K562 (cell line): Measurements from ENCODE around the gene UBE2O. TPM values are rescaled to one million over a fixed set of nuclear protein-coding genes. Genes with fewer than 3 reads are reported as not detected.
A peak's percentile ranks its signal among the peaks of the same experiment; 100 is the strongest.

Experiments
- BACH1 ChIP-seq: fragments of 200-800 bp; sonication (Bioruptor generic); IDR thresholded peaks from 2 replicates; pipeline ENCODE4 v1.6.1; 2016; ENCODE audit warnings: missing genetic modification characterization, missing compliant biosample characterization
- CEBPB ChIP-seq: fragments of 450-650 bp; IDR thresholded peaks from 2 replicates; pipeline ENCODE4 v1.6.1; 2016; ENCODE audit warnings: missing genetic modification characterization, missing compliant biosample characterization
- DPF2 ChIP-seq: fragments of 450-650 bp; IDR thresholded peaks from 2 replicates; pipeline ENCODE4 v1.6.1; 2016
- HDAC1 ChIP-seq, 2 experiments: fragments of 450-650 bp; IDR thresholded peaks; 2 replicates each; pipeline ENCODE4 v1.6.1; 2016 to 2017; ENCODE audit warnings: inconsistent platforms in 1 of 2, mild to moderate bottlenecking in 1 of 2, moderate library complexity in 1 of 2
- LEF1 ChIP-seq: fragments of 450-650 bp; IDR thresholded peaks from 2 replicates; pipeline ENCODE4 v1.6.1; 2016; ENCODE audit warnings: mild to moderate bottlenecking
- MAFK ChIP-seq: IDR thresholded peaks from 2 replicates; pipeline ENCODE4 v1.6.1; 2011; ENCODE audit warnings: low read length, improper control_type of control experiment
- MIER1 ChIP-seq: fragments of 450-650 bp; IDR thresholded peaks from 2 replicates; pipeline ENCODE4 v1.6.1; 2016; ENCODE audit warnings: antibody characterized with exemption, mild to moderate bottlenecking, low read depth
- RCOR1 ChIP-seq, 2 experiments: IDR thresholded peaks; 2 replicates each; pipeline ENCODE4 v1.6.1; 2012; ENCODE audit warnings: low read depth in 2 of 2, low read length in 2 of 2, borderline replicate concordance in 1 of 2, improper control_type of control experiment in 1 of 2
- SMAD4 ChIP-seq: fragments of 250-450 bp; sonication (Bioruptor Pico); conservative IDR thresholded peaks from 2 replicates; pipeline ENCODE4 v1.8.0; 2021; ENCODE audit warnings: inconsistent platforms, mild to moderate bottlenecking, moderate library complexity
- SMARCC2 ChIP-seq: fragments of 450-650 bp; IDR thresholded peaks from 2 replicates; pipeline ENCODE4 v1.6.1; 2017; ENCODE audit warnings: antibody characterized with exemption, moderate library complexity, mild to moderate bottlenecking, low read depth
- TAL1 ChIP-seq: fragments of 450-650 bp; IDR thresholded peaks from 2 replicates; pipeline ENCODE4 v1.6.1; 2016; ENCODE audit warnings: mild to moderate bottlenecking
- ZBTB1 ChIP-seq: sonication (generic); formaldehyde crosslinking; IDR thresholded peaks from 2 replicates; pipeline ENCODE4 v1.8.1; 2023; ENCODE audit warnings: missing genetic modification reagents, low read depth, mild to moderate bottlenecking, borderline replicate concordance
- polyA plus RNA-seq, 8 experiments: library from polyadenylated mRNA; depleted of rRNA in 4 of 8; stranded (reverse) in 5 of 8; unstranded in 3 of 8; fragments of >200 nt; fragmentation: Nextera tagmentation in 2 of 8; fragmentation: Illumina TruSeq in 1 of 8; extraction: Ambion mirVana in 2 of 8; extraction: Trizol in 1 of 8; gene quantifications; 2 replicates each; pipeline versions ENCODE4 v1.2.1 to v1.2.3, GENCODE V29; 2011 to 2014; ENCODE audit warnings: inconsistent platforms in 1 of 8, missing spikeins in 1 of 8
- total RNA-seq, 7 experiments: library from RNA; depleted of rRNA in 6 of 7; stranded (reverse); fragments of >200 nt in 6 of 7; fragmentation: Illumina TruSeq in 2 of 7; extraction: Trizol in 2 of 7; gene quantifications; 2 replicates each; pipeline versions ENCODE4 v1.2.1 to v1.2.3, GENCODE V29; 2011 to 2021; ENCODE audit warnings: low replicate concordance in 1 of 7
- TF ChIP-seq, protein P1 (sequence below): IDR thresholded peaks from 2 replicates; pipeline ENCODE4 v1.6.1; 2012; ENCODE audit warnings: low read depth, low read length, improper control_type of control experiment, borderline replicate concordance
- TF ChIP-seq, protein P2 (sequence below): fragments of 450-650 bp; IDR thresholded peaks from 2 replicates; pipeline ENCODE4 v1.6.1; 2017; ENCODE audit warnings: mild to moderate bottlenecking, moderate library complexity
- TF ChIP-seq, protein P3 (sequence below): fragments of 200-800 bp; sonication (Bioruptor generic); IDR thresholded peaks from 2 replicates; pipeline ENCODE4 v1.6.1; 2017; ENCODE audit warnings: missing genetic modification characterization, missing compliant biosample characterization
- TF ChIP-seq, protein P4 (sequence below): fragments of 450-650 bp; formaldehyde crosslinking; IDR thresholded peaks from 2 replicates; pipeline ENCODE4 v1.4.0; 2022; ENCODE audit warnings: missing genetic modification characterization

UBE2O gene
- total and polyA plus RNA-seq, 9 of the 15 experiments (the other 6 are each of a cell fraction or from before 2014, with no cell fraction given): 1.6 to 39.7 (median 13.3) TPM

DNA sequence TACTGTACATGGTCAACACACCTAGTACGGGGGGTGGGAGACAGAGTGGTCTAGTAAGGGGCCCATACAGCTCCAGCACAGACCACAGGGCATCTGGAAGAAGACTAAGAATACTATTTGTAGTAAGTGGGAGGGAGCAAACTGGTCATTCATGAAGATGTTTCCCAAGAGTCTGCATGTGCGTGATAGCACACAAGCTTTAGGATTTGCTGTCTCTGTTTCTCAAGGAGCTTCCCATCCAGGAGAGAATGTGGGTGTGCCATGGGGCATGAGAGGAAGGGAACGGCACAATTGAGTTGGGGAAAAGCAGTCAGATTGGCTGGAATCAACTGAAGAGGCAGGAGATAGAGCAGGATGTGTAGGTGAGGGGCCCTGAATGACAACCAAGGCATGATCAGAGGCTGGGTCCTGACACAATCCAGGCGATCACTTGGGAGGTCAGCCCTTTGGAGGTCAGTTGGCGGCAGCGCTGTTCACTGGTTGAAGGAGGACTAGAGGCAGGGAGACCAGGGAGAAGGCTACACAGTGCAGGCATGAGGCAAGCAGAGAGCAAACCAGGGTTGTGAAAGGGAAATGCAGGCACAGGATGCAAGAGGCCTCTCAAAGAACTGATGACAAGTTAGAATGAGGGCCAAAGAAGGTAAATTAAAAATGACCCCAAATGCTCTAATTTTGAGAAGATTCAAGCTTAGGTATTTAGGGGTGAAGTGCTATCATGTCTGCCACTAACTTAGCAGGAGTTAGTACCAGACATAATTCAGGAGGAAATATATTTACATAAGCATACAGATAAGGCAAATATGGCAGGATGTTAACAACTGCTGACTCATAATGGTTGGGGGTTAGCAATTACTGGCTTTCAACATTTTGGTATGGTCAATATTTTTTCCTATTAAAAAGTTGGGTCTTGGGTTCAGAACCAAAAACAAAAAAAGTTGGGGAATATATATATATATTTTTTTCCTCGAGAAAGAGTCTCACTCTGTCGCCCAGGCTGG is 10.3 kb downstream of the UBE2O start (continued):
- TF ChIP-seq, protein P1, sequence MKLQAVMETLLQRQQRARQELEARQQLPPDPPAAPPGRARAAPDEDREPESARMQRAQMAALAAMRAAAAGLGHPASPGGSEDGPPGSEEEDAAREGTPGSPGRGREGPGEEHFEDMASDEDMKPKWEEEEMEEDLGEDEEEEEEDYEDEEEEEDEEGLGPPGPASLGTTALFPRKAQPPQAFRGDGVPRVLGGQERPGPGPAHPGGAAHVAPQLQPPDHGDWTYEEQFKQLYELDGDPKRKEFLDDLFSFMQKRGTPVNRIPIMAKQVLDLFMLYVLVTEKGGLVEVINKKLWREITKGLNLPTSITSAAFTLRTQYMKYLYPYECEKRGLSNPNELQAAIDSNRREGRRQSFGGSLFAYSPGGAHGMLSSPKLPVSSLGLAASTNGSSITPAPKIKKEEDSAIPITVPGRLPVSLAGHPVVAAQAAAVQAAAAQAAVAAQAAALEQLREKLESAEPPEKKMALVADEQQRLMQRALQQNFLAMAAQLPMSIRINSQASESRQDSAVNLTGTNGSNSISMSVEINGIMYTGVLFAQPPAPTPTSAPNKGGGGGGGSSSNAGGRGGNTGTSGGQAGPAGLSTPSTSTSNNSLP: 0 out of 2 replicates have a peak, but pooled peaks have one; percentile 27
- TF ChIP-seq LEF1 (0 out of 2 replicates have a peak, but pooled peaks have one; percentile 30), SMAD4 (CRISPR knock-in tag) (0 out of 2 replicates have a peak, but pooled peaks have one; percentile 35), TAL1 (peak; percentile 11; the same call in 1 of the 2 replicates), MAFK (peak; percentile 83; the same call in 1 of the 2 replicates), CEBPB (tag) (0 out of 2 replicates have a peak, but pooled peaks have one; percentile 12), SMARCC2 (peak; percentile 67), DPF2 (peak; percentile 81), HDAC1 (IDR thresholded peaks at IDR 0.05) (0 out of 4 replicates have a peak, but pooled peaks of 1 of the 2 experiments have one; percentile 43), BACH1 (tag) (peak; percentile 81), RCOR1 (IDR thresholded peaks at IDR 0.05; ENCODE audit: borderline replicate concordance in 1 of 2, low read depth in 2 of 2, low read length in 2 of 2) (0 out of 4 replicates have a peak, but pooled peaks of 1 of the 2 experiments have one; percentile 5), ZBTB1 (CRISPR knock-in tag) (no peak), MIER1 (0 out of 2 replicates have a peak, but pooled peaks have one; percentile 32)
- TF ChIP-seq, protein P2, sequence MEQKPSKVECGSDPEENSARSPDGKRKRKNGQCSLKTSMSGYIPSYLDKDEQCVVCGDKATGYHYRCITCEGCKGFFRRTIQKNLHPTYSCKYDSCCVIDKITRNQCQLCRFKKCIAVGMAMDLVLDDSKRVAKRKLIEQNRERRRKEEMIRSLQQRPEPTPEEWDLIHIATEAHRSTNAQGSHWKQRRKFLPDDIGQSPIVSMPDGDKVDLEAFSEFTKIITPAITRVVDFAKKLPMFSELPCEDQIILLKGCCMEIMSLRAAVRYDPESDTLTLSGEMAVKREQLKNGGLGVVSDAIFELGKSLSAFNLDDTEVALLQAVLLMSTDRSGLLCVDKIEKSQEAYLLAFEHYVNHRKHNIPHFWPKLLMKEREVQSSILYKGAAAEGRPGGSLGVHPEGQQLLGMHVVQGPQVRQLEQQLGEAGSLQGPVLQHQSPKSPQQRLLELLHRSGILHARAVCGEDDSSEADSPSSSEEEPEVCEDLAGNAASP: no peak
- TF ChIP-seq, protein P3, sequence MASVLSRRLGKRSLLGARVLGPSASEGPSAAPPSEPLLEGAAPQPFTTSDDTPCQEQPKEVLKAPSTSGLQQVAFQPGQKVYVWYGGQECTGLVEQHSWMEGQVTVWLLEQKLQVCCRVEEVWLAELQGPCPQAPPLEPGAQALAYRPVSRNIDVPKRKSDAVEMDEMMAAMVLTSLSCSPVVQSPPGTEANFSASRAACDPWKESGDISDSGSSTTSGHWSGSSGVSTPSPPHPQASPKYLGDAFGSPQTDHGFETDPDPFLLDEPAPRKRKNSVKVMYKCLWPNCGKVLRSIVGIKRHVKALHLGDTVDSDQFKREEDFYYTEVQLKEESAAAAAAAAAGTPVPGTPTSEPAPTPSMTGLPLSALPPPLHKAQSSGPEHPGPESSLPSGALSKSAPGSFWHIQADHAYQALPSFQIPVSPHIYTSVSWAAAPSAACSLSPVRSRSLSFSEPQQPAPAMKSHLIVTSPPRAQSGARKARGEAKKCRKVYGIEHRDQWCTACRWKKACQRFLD: 0 out of 2 replicates have a peak, but pooled peaks have one; percentile 31
- TF ChIP-seq, protein P4, sequence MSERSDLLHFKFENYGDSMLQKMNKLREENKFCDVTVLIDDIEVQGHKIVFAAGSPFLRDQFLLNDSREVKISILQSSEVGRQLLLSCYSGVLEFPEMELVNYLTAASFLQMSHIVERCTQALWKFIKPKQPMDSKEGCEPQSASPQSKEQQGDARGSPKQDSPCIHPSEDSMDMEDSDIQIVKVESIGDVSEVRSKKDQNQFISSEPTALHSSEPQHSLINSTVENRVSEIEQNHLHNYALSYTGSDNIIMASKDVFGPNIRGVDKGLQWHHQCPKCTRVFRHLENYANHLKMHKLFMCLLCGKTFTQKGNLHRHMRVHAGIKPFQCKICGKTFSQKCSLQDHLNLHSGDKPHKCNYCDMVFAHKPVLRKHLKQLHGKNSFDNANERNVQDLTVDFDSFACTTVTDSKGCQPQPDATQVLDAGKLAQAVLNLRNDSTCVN (CRISPR knock-in tag): no peak
